HG02678 (cell line): ENCODE data around the gene LRIG1.

ENCODE experiments used
- ATAC-seq: cut with Tn5 transposase; IDR thresholded peaks from one replicate; pipeline ENCODE4 v1.9.1; 2021; ENCODE audit warnings: mild to moderate bottlenecking, moderate library complexity; ENCODE audit not compliant: unreplicated experiment

LRIG1 gene

GRCh38 chr3:66406163-66406562 is 94.7 kb downstream of the LRIG1 start:
- no peak for ATAC-seq

GRCh38 chr3:66405701-66406091 is 95.1 kb downstream of the LRIG1 start:
- no peak for ATAC-seq

- ATAC-seq = no peak
Measured at GRCh38 chr3:66404903-66405700, 95.7 kb downstream of the LRIG1 start.

- ATAC-seq = no peak
Measured at GRCh38 chr3:66404197-66404596, 96.6 kb downstream of the LRIG1 start.

- no peak for ATAC-seq
Measured at GRCh38 chr3:66403323-66403990, 97.4 kb downstream of the LRIG1 start.

- no peak for ATAC-seq
Measured at GRCh38 chr3:66402596-66403290, 98.1 kb downstream of the LRIG1 start.

- ATAC-seq = no peak
Measured at GRCh38 chr3:66401675-66402491, 98.9 kb downstream of the LRIG1 start.

- no peak for ATAC-seq
Measured at GRCh38 chr3:66401157-66401550, 99.7 kb downstream of the LRIG1 start.

GRCh38 chr3:66400411-66401156 is 100.2 kb downstream of the LRIG1 start:
- ATAC-seq = no peak

GRCh38 chr3:66399529-66400232 is 101.1 kb downstream of the LRIG1 start:
- ATAC-seq = no peak

- ATAC-seq = no peak
Measured at GRCh38 chr3:66398228-66399025, 102.4 kb downstream of the LRIG1 start.

- ATAC-seq = no peak
Measured at GRCh38 chr3:66397745-66398144, 103.1 kb downstream of the LRIG1 start.

GRCh38 chr3:66396888-66397287 is 103.9 kb downstream of the LRIG1 start:
- ATAC-seq = no peak

- ATAC-seq = no peak
Measured at GRCh38 chr3:66396161-66396760, 104.6 kb downstream of the LRIG1 start.

- ATAC-seq = no peak
Measured at GRCh38 chr3:66395635-66396034, 105.2 kb downstream of the LRIG1 start.

- no peak for ATAC-seq
Measured at GRCh38 chr3:66394753-66395249, 106.0 kb downstream of the LRIG1 start.

GRCh38 chr3:66394019-66394752 is 106.6 kb downstream of the LRIG1 start:
- peak; percentile 89 for ATAC-seq
